ENCODE data around the gene POLR1C.

- no peak for TF ChIP-seq EZH2 (IDR thresholded peaks at IDR 0.05; ENCODE audit: insufficient read depth, poor library complexity, severe bottlenecking)
- TF ChIP-seq EZH2phosphoT487 (IDR thresholded peaks at IDR 0.05; ENCODE audit: insufficient read depth, low read depth): no peak
Measured at GRCh38 chr6:43469947-43470346, 46.9 kb upstream of the POLR1C start.
